ENCODE data around the gene MBD5. TPM values are rescaled to one million over a fixed set of nuclear protein-coding genes. Genes with fewer than 3 reads are reported as not detected.

Gene MBD5
- total RNA-seq (10 to 100 TPM; 67.0 to 81.1 (median 74.5) TPM), polyA plus RNA-seq (1 to 10 TPM; 2.3 to 8.4 (median 3.6) TPM)

DNA sequence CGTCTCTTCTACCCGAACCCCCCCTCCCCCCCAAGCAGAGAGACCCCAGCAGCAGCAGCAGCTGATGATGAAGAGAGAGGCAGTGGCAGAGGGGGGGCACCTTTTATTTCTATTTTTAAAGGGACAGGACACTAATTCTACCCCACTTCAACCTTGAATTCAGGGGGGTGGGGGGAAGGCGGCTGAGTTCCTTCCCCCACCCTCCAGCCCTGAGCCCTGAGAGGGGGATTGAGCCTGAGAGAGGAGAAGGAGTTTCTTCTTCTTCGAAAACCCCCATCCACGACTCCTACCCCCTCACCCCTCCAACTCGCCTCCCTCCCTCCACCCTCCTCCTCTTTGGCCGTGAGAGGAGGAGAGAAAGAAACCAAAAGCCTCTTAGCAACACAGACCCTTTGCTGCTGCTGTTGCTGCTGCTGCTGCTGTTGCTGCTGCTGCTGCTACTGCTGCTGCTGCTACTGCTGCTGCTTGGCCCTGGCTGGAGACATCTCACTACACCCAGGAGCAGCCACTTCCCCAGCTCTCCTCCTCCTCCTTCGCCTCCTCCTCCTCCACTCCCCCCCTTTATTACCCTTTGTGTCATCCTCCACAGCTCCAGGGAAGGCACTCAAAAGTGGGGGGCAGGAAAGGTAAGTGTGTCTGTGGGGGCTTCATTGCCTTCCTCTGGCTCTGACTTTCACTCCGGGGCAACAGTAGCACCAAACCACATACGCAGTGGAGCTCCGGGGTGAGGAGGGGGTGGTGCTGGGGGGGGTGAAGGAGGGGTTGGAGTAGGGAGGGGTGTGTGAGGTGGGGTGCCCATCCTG, at the start of gene MBD5:
Gene MBD5, plus strand, starts transcription at position 33 of the 803 bp plus-strand sequence.
- Histone ChIP-seq H3K4me3 (peak within 1 kb of the TSS; percentile 84 to 97 (median 86)), H3K4me1 (peaks cover 0 to 58% (median 45%) of the 10 kb centered on the region in 4 donors), H3K27ac (peak within 1 kb of the TSS; percentile 97 to 98 (median 98)), H3K9me3 (no peaks in the 10 kb centered on the region), H3K36me3 (peaks cover 0 to 5% (median 0%) of the 10 kb centered on the region in 4 donors), H3K27me3 (no peaks in the 10 kb centered on the region)
- DNase-seq, result peak; percentile 72
- intact Hi-C loops (cut with DNase I), result loop anchor here (10.0 kb wide), 1 partner anchor 624 kb away; the partner anchor contains the start of gene EPC2
- 1 to 2% methylated on average over 10 to 11 of the region's 11 CpGs for WGBS, 2 donors
- TF ChIP-seq POLR2AphosphoS5 (IDR thresholded peaks at IDR 0.05), result peak in 1 of 4 donors; percentile 11
- TF ChIP-seq POLR2A (IDR thresholded peaks at IDR 0.05), result peak in 1 of 2 donors; percentile 9
- TF ChIP-seq, protein P1, sequence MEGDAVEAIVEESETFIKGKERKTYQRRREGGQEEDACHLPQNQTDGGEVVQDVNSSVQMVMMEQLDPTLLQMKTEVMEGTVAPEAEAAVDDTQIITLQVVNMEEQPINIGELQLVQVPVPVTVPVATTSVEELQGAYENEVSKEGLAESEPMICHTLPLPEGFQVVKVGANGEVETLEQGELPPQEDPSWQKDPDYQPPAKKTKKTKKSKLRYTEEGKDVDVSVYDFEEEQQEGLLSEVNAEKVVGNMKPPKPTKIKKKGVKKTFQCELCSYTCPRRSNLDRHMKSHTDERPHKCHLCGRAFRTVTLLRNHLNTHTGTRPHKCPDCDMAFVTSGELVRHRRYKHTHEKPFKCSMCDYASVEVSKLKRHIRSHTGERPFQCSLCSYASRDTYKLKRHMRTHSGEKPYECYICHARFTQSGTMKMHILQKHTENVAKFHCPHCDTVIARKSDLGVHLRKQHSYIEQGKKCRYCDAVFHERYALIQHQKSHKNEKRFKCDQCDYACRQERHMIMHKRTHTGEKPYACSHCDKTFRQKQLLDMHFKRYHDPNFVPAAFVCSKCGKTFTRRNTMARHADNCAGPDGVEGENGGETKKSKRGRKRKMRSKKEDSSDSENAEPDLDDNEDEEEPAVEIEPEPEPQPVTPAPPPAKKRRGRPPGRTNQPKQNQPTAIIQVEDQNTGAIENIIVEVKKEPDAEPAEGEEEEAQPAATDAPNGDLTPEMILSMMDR (IDR thresholded peaks at IDR 0.05), result no peak
- TF ChIP-seq EP300 (IDR thresholded peaks at IDR 0.05), result no peak

DNA sequence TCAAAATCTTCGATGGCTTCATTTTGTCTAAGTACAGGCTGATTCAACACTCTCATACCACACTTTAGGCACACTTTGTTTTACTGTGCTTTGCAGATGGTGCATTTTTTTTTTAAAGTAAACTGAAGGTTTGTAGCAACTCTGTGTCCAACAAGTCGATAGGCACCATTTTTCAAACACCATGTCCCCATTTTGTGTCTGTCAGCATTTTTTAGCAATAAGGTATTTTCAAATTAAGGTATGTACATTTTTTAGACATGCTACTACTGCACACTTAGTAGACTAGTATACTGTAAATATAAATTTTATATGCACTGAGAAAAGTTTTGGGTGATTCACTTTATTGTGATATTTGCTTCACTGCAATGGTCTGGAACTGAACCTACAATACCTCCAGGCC, 44.8 kb upstream of the MBD5 start:
- 86 to 92% methylated on average over 2 of the region's 2 CpGs for WGBS, 2 donors
- TF ChIP-seq, protein P1 (IDR thresholded peaks at IDR 0.05), result no peak
- no peak for TF ChIP-seq EP300 (IDR thresholded peaks at IDR 0.05)
- TF ChIP-seq POLR2AphosphoS5 (IDR thresholded peaks at IDR 0.05), result no peak
- TF ChIP-seq POLR2A (IDR thresholded peaks at IDR 0.05), result no peak
- H3K4me1 ChIP-seq, result peaks cover 0 to 23% (median 3%) of the 10 kb centered on the region in 4 donors
- no peak overlapping the region for H3K4me3 ChIP-seq
- intact Hi-C loops (cut with DNase I), result no loop called here
- no peak for DNase-seq
- H3K36me3 ChIP-seq, result peaks cover 0 to 14% (median 0%) of the 10 kb centered on the region in 4 donors
- H3K27ac ChIP-seq, result no peak overlapping the region
- no peaks in the 10 kb centered on the region for H3K27me3 ChIP-seq
- no peaks in the 10 kb centered on the region for H3K9me3 ChIP-seq

DNA sequence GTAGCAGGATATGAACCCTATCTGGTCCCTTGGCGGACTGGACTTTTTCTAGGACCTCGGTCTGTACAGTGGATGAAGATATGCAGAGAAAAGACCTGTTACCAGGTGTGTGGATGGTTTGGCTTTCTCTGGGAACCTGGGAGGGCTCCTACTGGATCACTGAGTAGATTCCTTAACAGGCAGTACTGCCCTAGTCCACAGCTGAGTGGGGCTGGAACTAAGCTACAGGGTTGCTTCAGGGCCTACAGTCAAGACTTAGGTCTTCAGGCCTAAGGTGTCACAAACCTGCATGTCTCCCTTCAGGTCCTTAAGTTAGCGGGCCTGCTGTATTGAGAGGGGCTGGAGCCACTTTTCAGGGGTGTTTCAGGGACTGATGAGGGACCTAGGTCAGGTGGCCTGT, 43.2 kb upstream of the MBD5 start:
- no peak overlapping the region for H3K27ac ChIP-seq
- H3K27me3 ChIP-seq, result no peaks in the 10 kb centered on the region
- H3K36me3 ChIP-seq, result peaks cover 0 to 6% (median 0%) of the 10 kb centered on the region in 4 donors
- peaks cover 0 to 32% (median 7%) of the 10 kb centered on the region in 4 donors for H3K4me1 ChIP-seq
- 97 to 99% methylated on average over 3 of the region's 3 CpGs for WGBS, 2 donors
- no peak overlapping the region for H3K4me3 ChIP-seq
- intact Hi-C loops (cut with DNase I), result no loop called here
- H3K9me3 ChIP-seq, result no peaks in the 10 kb centered on the region
- no peak for DNase-seq
- TF ChIP-seq EP300 (IDR thresholded peaks at IDR 0.05) (no peak), POLR2AphosphoS5 (IDR thresholded peaks at IDR 0.05) (no peak), POLR2A (IDR thresholded peaks at IDR 0.05) (no peak)
- TF ChIP-seq, protein P1 (IDR thresholded peaks at IDR 0.05), result no peak

DNA sequence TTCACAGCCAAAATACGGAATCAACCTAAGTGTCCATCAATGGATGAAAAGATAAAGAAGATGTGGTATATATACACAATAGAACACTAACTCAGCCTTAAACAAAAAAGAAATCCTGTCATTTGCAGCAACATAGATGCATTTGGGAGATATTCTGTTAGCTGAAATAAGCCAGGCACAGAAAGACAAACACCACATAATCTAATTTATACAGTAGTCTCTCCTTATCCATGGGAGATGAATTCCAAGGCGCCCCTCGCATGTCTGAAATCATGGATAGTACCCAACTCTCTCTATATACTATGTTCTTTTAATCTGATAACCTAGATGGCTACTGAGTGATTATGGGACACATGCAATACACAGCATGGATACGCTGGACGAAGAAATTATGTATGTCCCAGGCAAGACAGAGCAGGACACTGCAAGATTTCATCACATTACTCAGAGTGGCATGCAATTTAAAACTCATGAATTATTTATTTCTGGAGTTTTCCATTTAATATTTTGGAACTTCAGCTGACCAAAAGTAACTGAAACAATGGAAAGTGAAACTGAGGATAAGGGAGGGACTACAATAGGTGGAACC, 39.9 kb upstream of the MBD5 start:
- intact Hi-C loops (cut with DNase I), result no loop called here
- Histone ChIP-seq H3K4me1 (peaks cover 0 to 20% (median 7%) of the 10 kb centered on the region in 4 donors), H3K4me3 (no peak overlapping the region), H3K9me3 (no peaks in the 10 kb centered on the region), H3K27ac (no peak overlapping the region), H3K36me3 (no peaks in the 10 kb centered on the region), H3K27me3 (no peaks in the 10 kb centered on the region)
- no peak for DNase-seq
- WGBS, 2 donors, result 97 to 98% methylated on average over 5 of the region's 5 CpGs
- TF ChIP-seq EP300 (IDR thresholded peaks at IDR 0.05) (no peak), POLR2A (IDR thresholded peaks at IDR 0.05) (no peak), POLR2AphosphoS5 (IDR thresholded peaks at IDR 0.05) (no peak)
- TF ChIP-seq, protein P1 (IDR thresholded peaks at IDR 0.05), result no peak
